ENCODE measurements around the gene IFFO2.

IFFO2 gene

DNA sequence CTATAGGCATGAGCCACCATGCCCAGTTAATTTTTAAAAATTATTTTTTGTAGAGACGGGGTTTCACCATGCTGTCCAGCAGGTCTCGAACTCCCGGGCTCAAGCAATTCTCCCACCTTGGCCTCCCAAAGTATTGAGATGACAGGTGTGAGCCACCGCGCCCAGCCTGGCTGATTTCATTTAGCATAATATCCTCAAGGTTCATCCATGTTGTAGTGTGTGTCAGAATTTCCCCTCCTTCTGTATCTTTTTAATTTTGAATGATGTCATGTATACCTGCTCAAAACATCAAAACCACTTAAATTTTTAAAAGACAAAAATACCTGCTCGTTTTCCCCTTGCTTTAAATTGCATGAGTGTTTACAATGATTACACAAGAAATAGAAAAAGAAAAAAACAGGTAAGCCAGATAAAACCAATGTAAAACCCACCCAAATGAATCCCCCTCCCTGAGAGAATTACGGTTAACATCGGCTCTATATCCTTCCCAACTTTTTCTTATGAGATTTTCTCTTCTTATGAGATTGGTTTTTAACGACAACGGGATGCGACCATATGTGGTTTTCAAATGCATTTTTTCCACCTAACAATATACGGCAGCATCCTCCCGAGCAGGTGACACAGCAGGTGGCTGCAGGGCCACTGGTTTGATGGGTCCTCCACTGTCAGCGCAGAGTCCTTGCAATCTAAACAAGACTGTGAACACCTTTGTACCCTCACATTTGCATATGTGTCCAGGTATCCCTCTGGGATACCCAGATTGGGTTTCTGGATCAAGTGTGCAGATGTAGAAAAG lies 22.1 kb downstream of the IFFO2 start:
- no peak for DNase-seq

DNA sequence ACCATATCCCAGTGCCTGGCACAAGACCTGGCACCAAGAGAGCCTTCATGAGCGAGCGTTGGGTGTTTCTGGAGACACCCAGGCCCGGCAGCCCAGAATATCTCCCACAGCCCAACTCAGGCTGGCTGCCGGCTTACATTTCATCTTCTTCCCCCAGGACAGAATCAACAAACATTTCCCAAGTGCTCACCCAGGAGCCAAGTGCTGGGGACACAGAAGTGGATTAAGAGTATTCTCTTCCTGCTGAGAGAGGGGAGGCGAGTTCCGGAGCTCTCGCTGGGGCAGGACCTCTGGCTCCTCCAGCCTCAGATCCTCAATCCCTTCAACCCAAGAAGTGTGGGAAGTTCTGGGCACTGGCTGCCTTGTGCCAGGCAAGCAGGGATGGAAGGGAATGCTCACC lies 23.6 kb downstream of the IFFO2 start:
- DNase-seq: no peak

- DNase-seq: no peak
Observed at GRCh38 chr1:18932387-18932786, 24.1 kb downstream of the IFFO2 start.

- no peak for DNase-seq
Observed at GRCh38 chr1:18931730-18932129, 24.7 kb downstream of the IFFO2 start.

DNA sequence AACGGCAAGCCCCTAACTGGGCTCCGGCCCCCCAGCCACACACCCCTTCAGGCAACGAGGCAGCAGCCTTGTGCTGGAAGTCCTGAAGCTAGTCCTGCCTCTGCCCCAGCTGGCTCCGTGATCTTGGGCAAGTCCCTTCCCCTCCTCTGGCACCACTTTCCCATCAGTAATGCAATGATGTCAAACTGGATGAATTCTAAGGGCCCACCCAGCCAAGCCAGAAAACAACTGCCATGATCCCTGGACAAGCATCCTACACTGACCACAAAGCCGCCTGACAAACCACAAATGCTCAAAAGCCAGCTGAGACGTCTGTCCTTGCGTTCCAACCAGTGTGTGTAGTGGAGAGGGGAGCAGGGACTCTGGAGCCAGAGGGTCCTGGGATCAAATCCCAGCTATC lies 26.8 kb downstream of the IFFO2 start:
- no peak for DNase-seq

DNA sequence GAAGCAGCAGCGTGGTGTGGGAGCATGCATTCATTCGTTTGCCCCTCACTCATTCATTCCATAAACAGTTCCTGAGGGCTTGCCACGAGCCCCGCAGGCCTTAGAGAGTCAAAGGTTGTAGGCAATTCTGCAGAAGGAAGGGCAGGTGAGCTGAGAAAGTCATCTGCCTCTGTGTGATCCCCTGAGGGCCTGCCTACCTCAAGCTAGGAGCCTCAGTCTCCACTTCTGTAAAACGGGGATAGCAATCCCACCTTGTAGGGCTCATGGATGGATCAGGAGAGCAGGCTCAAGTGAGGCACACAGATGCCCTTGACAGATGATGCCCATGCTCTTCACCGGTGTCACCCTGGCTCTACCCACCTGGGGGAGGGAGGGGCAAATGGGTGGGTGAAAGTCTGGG lies 27.5 kb downstream of the IFFO2 start:
- DNase-seq: no peak

- DNase-seq: no peak
Observed at GRCh38 chr1:18928406-18928805, 28.1 kb downstream of the IFFO2 start.

- peak; percentile 47 for DNase-seq
Observed at GRCh38 chr1:18927654-18928272, 28.7 kb downstream of the IFFO2 start.

- peak; percentile 46 for DNase-seq
Observed at GRCh38 chr1:18927082-18927653, 29.3 kb downstream of the IFFO2 start.

- DNase-seq: peak; percentile 87
Observed at GRCh38 chr1:18926315-18927081, 30.0 kb downstream of the IFFO2 start.

GRCh38 chr1:18925279-18925678 lies 31.2 kb downstream of the IFFO2 start:
- no peak for DNase-seq

GRCh38 chr1:18924221-18924691 lies 32.2 kb downstream of the IFFO2 start:
- no peak for DNase-seq

DNA sequence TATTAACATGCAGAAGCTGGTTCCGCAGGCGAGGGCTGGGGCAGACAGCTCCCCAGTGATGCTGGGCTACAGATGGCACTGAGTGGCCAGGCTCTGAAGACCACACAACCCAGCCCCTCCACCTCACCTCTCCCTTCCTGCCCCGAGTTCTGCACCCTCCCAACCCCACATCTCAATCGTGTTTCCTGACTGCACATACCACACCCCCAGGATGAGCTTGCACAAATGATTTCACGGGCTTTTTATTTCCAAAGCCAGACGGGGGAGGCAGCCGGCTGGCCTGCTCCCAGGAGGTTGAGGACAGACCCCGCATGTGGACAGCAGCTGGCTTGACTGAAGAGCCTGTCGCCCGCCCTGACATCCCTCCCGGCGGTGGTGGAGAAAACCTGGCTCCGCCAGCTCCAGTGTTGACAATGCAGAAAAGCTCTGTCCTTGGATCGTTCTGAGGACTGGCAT lies 32.7 kb downstream of the IFFO2 start:
- DNase-seq: no peak

DNA sequence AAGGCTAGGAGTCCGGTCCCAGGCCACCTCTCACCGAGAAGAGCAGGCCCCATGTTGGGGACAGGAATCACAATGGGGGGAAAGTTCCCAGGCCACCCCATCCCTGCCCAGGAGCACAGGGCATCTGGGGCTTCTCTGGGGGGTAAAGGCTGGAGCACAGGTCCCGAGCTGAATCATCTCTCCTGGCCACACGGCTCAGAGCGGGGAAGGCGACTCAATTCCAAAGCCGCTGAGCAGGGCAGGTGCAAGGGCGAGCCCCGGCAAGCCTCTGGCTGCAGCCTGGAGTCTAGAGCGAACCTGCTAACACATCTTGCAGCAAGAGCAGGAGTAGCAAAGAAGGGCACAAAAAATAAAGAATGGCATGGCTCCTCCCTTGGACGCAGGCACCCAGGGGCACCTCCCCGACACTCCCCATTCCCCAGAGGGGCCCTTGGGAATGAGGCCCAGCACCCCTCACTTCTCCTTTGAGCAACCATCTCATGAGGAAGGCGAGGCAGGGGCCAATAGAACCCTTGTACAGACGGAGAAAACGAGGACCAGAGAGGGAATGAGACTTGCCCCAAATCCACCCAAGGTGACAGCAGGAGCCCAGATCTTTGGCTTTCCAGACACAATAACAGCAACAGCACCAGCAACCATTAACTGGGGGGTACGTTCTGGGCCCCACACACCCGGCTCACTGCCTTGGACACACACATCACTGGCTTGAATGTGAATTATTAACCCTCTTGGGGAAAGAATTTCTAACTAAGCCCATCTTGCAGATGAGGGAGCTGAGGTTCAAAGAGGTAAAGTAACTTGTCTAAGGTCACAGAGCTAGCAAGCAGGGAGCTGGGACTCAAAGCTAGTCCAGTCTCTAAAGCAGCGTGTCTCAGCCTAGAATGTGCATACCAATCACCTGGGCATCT lies 33.4 kb downstream of the IFFO2 start:
- no peak for DNase-seq

- DNase-seq: no peak
Observed at GRCh38 chr1:18922319-18922726, 34.2 kb downstream of the IFFO2 start.

GRCh38 chr1:18921516-18922251 lies 34.8 kb downstream of the IFFO2 start:
- DNase-seq: no peak

DNA sequence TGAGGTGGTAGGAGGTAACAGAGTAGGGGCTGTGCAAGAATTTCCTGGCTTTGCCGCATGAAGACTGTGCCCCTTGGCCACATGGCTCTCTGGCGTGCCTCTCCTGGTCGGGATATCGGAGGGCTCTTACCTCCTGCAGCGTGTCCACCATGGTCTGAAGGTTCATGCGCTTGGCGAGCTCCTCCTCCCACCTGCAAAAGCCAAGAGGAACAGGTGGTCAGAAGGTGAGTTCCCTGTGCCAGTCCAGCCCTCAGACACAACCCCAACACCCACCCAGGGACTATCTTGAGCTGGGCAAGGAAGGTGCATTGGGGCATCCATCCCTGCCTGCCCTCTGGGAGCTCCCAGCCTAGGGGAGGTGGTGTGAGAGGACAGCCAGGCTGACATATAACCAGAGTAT lies 35.5 kb downstream of the IFFO2 start:
- DNase-seq: no peak

GRCh38 chr1:18919956-18920355 lies 36.5 kb downstream of the IFFO2 start:
- no peak for DNase-seq

DNA sequence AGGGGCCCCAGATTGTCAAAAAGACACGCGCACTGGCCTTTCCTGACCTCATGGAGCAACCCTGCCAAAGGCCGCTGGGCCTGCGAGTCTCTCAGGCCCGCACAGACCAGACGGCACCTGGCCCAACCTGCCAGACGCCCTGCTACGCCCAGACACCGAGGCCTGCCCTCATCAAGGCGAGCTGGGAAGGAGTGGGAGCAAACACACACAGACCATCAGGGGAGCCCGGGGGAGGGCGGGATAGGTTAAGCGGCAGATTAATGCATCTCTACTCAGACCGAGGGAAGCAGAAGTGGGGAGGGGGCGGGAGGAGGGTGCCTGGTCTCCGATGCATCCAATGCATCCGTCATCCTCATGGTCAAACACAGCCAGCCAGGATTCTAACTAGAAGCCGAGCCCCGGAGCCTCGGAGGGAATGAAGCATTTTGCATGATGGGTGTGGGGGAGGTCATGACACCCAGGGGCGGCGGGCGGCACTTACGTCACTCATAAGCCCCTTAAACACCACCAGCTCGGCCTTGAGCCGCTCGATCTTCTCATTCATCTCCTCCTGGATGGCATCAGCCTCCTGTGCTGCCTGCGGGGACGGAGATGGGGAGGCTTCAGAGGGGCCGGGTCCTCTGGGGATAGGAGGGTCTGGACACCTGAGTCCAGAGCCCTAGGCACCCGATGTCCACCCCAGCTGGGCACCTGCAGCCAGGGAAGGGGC lies 37.1 kb downstream of the IFFO2 start:
- DNase-seq: no peak

GRCh38 chr1:18918417-18918816 lies 38.1 kb downstream of the IFFO2 start:
- no peak for DNase-seq

Measured in activated naive CD4-positive, alpha-beta T cell treated with Interleukin-2 at 50 U/mL for 16 hours (primary cell).